Hippocampal formation (tissue), 2 donors: ENCODE measurements around the gene DENND1B.
"Not testable (repeated sequence)": the region's sequence is repeated elsewhere in the genome, so short reads cannot be mapped to it uniquely, and the experiment has no call there.

ENCODE experiments used
- DNase-seq, 2 donors: peaks; one replicate each; lab custom pipeline; 2025; lab: John Stamatoyannopoulos, UW

Gene DENND1B

DNA sequence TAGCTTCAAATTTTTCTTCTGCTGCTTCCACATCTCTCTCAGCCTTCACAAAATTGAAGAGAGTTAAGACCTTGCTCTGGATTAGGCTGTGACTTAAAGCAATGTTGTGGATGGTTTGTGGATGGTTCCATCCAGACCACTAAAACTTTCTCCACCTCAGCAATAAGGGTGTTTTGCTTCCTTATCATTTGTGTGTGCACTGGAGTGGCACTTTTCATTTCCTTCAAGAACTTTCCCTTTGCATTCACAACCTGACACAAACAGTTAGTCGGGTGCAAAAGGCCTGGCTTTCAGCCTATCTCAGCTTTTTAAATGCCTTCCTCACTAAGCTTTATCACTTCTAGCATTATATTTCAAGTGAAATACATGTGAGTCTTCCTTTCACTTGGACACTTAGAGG, 30.3 kb downstream of the DENND1B start:
- no peak for DNase-seq

DNA sequence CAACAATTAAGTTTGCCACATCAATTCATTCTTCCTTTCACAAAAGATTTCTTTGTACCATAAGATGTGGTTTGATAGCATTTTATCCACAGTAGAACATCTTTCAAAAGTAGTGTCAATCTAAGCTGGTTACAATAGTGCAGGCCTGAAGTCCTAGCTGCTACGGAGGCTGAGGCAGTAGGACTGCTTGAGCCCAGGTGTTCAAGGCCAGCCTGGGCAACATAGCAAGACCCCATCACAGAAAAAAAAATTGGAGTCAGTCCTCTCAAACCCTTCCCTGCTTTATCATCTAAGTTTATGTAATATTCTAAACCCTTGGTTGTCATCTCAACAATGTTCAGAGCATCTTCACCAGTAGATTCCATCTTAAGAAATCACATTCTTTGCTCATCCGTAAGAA, 31.7 kb downstream of the DENND1B start:
- DNase-seq = no peak

GRCh38 chr1:197740992-197741391, 34.3 kb downstream of the DENND1B start:
- DNase-seq = no peak

DNA sequence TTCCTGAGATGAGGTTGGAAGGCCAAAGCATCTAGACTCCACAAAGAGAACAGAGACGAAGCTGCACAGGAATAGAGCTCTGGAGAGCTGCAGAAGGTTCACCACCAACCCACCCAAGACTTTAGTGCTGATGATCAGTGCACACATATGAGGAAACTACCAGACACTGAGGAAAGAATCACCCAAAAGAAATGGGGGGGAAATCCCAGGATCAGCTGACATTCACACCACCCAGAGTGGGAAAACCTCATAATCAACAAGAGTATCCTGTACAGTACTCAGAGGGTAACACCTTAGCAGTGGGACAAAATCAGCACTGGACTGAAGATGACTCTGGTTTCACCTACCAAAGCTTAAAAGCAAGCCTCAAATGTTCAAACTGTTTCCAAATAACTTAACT, 36.4 kb downstream of the DENND1B start:
- no peak for DNase-seq

- DNase-seq = no peak
Observed at GRCh38 chr1:197737916-197738315, 37.4 kb downstream of the DENND1B start.

GRCh38 chr1:197736685-197737084, 38.6 kb downstream of the DENND1B start:
- no peak for DNase-seq

DNA sequence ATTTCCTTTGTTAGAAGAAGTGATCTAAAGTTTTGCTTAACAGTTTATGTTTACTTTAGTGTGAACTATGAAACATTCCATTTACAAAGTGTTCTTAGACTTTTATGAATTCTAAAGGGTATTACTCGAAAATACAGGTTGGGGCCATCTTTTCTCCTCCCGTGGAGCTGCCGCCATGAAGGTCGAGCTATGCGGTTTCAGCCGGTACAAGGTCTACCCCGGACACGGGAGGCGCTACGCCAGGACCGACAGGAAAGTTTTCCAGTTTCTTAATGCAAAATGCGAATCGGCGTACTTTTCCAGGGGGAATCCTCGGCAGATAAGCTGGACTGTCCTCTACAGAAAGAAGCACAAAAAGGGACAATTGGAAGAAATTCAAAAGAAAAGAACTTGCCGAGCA, 39.8 kb downstream of the DENND1B start:
- DNase-seq = no peak

DNA sequence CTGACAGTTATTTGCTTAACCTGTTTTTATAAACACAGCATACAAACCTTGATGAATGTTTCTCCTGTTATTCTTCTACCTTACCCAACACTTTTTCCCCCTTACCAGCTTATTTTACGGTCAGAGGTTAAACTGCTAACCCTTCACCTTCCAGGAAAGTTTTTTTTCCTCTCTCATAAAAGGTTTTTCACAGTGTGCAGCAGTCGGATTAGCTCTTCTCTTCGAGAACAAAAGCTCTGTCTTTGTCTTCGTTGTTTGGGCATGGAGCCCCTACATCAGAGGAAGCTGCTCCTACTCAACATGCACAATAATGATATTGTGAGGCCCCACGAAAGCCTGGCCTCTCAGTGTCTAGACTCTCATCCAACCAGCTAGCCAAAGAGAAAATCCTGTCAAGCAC, 42.0 kb downstream of the DENND1B start:
- peak in 1 of 2 donors; percentile 27 for DNase-seq

- no peak for DNase-seq
Observed at GRCh38 chr1:197732187-197732586, 43.1 kb downstream of the DENND1B start.

- DNase-seq = no peak
Observed at GRCh38 chr1:197731449-197731848, 43.8 kb downstream of the DENND1B start.

DNA sequence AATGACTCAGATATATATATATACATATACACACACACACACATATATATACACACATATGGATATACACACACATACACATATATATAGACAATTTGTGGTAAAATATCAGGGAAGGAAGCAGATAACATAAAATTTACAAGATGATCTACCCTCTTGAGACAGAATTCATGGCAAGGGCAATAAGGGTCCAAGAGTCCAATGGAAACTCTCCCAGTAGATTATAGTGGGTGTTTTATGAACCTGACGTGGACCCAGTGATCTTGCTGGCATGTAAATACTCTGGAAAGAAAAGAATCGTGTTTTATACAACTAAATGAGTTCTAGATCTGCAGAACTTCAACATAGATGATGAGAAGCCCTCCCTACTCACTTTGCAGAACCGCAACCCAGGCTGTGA, 49.3 kb downstream of the DENND1B start:
- no peak for DNase-seq

DNA sequence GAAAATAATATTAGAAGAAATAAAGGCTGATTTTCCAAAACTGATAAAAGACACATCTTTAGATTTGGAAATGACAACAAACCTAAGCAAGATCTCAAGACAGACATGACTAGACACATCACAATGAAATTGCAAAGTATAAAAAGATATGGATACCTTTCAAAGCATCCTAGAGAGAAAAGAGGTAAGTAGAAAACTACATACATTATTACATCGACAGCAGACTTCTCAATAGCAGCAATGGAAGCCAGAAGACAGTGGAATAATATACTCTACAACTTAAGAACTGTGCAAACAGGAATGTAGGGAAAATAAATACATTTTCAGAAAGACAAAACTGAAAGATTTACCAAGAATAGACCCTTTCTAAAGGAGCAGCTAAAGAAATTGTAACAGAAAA, 50.2 kb downstream of the DENND1B start:
- no peak for DNase-seq

DNA sequence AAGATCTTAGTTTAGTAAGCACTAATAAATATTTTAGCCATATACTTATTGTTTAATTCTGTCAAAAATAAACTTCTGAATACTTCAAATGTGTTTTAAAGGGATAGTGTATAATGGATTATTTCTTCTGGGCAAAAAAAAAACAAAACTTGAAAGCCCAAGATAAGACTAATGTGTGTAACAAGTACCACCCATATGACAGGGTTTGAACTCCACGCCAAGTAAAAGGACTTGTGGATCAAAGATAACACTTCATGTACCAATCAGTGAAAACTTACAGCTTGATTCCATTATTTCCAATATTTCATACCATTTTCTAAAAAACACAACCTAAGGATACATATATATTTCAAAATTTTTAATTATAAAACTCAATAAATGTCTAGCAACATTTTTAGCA, 59.5 kb downstream of the DENND1B start:
- DNase-seq = no peak

DNA sequence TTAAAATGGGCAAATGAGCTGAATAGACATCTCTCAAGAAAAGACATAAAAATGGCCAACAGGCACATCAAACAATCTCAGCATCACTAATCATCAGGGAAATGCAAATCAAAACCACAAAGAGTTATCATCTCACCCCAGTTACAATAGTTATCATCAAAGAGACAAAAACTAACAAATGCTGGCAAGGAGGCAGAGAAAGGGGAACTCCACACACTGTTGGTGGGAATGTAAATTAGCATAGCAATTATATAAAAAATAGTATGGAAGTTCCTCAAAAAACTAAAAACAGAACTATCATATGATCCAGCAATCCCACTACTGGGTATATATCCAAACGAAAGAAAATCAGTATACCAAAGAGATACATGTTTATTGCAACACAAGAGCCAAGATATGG, 68.7 kb downstream of the DENND1B start:
- no peak for DNase-seq

DNA sequence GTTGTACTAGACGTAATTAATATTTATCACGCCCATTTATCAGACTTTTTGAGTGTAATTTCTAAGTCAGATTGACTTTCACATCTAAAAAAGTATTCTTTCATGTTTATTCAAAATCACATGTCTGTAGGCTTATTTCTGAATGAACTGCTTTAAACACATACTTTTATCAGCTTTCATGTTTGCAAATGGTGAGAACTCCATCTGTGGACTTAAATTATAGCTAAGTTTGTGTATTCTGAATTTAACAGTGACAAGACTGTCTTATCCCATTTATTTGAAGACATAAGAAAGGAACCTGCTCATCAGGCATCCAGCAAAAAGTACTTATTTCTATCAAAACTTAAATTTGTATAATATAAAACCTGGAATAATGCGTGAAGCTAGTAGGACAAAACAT, 69.3 kb downstream of the DENND1B start:
- DNase-seq = no peak

DNA sequence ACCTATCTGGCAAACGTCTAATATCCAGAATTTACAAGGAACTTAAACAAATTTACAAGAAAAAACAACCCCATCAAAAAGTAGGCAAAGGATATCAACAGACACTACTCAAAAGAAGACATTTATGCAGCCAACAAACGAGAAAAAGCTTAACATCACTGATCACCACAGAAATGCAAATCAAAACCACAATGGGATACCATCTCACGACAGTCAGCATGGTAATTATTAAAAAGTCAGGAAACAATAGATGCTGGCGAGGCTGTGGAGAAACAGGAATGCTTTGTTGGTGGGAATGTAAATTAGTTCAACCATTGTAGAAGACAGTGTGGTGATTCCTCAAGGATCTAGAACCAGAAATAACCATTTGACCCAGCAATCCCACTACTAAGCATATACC, 74.6 kb downstream of the DENND1B start:
- not testable (repeated sequence) for DNase-seq

- DNase-seq = no peak
Observed at GRCh38 chr1:197696372-197696771, 78.9 kb downstream of the DENND1B start.

- no peak for DNase-seq
Observed at GRCh38 chr1:197695961-197696360, 79.3 kb downstream of the DENND1B start.

GRCh38 chr1:197692965-197693364, 82.3 kb downstream of the DENND1B start:
- DNase-seq = no peak

GRCh38 chr1:197691816-197692215, 83.5 kb downstream of the DENND1B start:
- DNase-seq = no peak

- DNase-seq = no peak
Observed at GRCh38 chr1:197690074-197690473, 85.2 kb downstream of the DENND1B start.

DNA sequence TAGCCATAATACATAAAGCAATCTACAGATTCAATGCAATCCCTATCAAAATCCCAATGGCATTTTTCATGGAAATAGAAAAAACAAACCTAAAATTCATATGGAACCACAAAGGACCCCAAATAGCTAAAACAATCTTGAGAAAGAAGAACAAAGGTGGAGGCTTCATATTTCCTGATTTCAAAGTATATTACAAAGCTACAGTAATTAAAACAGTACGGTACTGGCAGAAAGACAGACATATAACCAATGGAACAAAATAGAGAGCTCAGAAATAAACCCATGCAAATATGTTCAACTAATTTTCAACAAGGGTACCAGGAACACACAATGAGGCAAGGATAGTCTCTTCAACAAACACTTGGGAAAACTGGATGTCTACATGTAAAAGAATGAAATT, 87.0 kb downstream of the DENND1B start:
- DNase-seq = no peak

DNA sequence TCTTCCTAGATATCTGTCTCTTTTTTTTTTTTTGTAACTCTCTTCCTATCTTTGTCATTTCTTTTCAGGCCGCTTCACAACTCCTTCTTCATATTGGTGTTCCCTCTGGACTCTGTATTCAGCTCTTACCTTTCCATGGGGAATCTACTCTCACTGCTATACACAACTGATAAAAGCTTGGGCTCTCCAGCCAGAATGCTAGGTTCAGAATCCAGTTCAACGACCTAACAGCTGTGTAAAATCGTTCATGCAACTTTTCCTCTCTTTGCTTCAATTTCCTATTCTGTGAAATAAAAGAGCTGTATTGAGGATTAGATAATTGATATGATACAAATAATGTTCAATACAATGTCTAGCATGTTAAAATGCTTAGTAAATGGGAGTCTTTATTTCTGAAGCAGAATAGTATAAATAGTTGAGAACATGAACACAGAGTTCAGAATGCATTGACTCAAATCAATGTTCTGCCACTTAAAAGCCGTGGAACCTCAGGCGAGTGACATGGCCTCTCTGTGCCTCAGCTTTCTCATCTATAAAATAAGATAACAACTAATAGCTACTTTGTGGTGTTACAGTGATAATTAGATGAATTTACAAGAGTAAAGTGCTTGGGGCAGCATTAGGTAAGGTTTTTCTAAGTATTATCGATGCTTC, 88.5 kb downstream of the DENND1B start:
- no peak for DNase-seq

GRCh38 chr1:197686231-197686630, 89.0 kb downstream of the DENND1B start:
- no peak for DNase-seq

GRCh38 chr1:197685785-197686184, 89.5 kb downstream of the DENND1B start:
- no peak for DNase-seq
